ENCODE results near the gene LRFN3.
A peak's percentile ranks its signal among the peaks of the same experiment; 100 is the strongest.
"Not testable (repeated sequence)": the region's sequence is repeated elsewhere in the genome, so short reads cannot be mapped to it uniquely, and the experiment has no call there.

LRFN3 gene

GRCh38 chr19:35909684-35910035 lies 26.5 kb upstream of the LRFN3 start:
- no peaks in the 10 kb centered on the region for H3K9me3 ChIP-seq (ENCODE audit: insufficient read depth, low read depth, low read length)
- H3K4me2 ChIP-seq (ENCODE audit: low read depth, low read length, poor library complexity, severe bottlenecking), result no peak overlapping the region
- no peaks in the 10 kb centered on the region for H4K20me1 ChIP-seq (ENCODE audit: insufficient read depth, low read length, poor library complexity, severe bottlenecking)
- no peaks in the 10 kb centered on the region for H3K79me2 ChIP-seq (ENCODE audit: insufficient read depth, low read length)
- no peaks in the 10 kb centered on the region for H3K36me3 ChIP-seq (ENCODE audit: insufficient read depth, low read length)
- H2AFZ ChIP-seq (ENCODE audit: low read length), result no peak overlapping the region; the same call in 1 of the 2 replicates
- no peak for TF ChIP-seq EZH2phosphoT487 (IDR thresholded peaks at IDR 0.05; ENCODE audit: borderline replicate concordance)
- TF ChIP-seq CTCF (conservative IDR thresholded peaks at IDR 0.05; ENCODE audit: low read length), result no peak
- peaks cover 10% of the 10 kb centered on the region for H3K4me1 ChIP-seq (ENCODE audit: insufficient read depth, low read length, poor library complexity, severe bottlenecking)
- no peaks in the 10 kb centered on the region for H3K9me2 ChIP-seq (replicated peaks; ENCODE audit: low read depth, low read length)
- H3K4me3 ChIP-seq (ENCODE audit: low read length, poor library complexity, severe bottlenecking), result no peak overlapping the region
- no peak overlapping the region for H3K9ac ChIP-seq (ENCODE audit: low read depth, low read length, poor library complexity, severe bottlenecking)
- H3F3A ChIP-seq (ENCODE audit: low read depth), result no peaks in the 10 kb centered on the region
- no peaks in the 10 kb centered on the region for H3K27me3 ChIP-seq (ENCODE audit: insufficient read depth, low read length, poor library complexity, severe bottlenecking)

- not testable (repeated sequence) for H3K9me3 ChIP-seq (ENCODE audit: insufficient read depth, low read depth, low read length); H3K4me2 ChIP-seq (ENCODE audit: low read depth, low read length, poor library complexity, severe bottlenecking); H2AFZ ChIP-seq (ENCODE audit: low read length); H3K9me2 ChIP-seq (replicated peaks; ENCODE audit: low read depth, low read length); H3K79me2 ChIP-seq (ENCODE audit: insufficient read depth, low read length); H3K27me3 ChIP-seq (ENCODE audit: insufficient read depth, low read length, poor library complexity, severe bottlenecking); H3K36me3 ChIP-seq (ENCODE audit: insufficient read depth, low read length); H3K4me1 ChIP-seq (ENCODE audit: insufficient read depth, low read length, poor library complexity, severe bottlenecking); H3K4me3 ChIP-seq (ENCODE audit: low read length, poor library complexity, severe bottlenecking); H3K9ac ChIP-seq (ENCODE audit: low read depth, low read length, poor library complexity, severe bottlenecking); H3F3A ChIP-seq (ENCODE audit: low read depth); H4K20me1 ChIP-seq (ENCODE audit: insufficient read depth, low read length, poor library complexity, severe bottlenecking)
These were observed 25.8 kb upstream of the LRFN3 start for GRCh38 chr19:35910355-35910754.

- no peaks in the 10 kb centered on the region for H3K9me3 ChIP-seq (ENCODE audit: insufficient read depth, low read depth, low read length)
- no peak overlapping the region for H3K9ac ChIP-seq (ENCODE audit: low read depth, low read length, poor library complexity, severe bottlenecking)
- H3K4me2 ChIP-seq (ENCODE audit: low read depth, low read length, poor library complexity, severe bottlenecking), result no peak overlapping the region
- H2AFZ ChIP-seq (ENCODE audit: low read length), result no peak overlapping the region
- H3K79me2 ChIP-seq (ENCODE audit: insufficient read depth, low read length), result no peaks in the 10 kb centered on the region
- H3K36me3 ChIP-seq (ENCODE audit: insufficient read depth, low read length), result no peaks in the 10 kb centered on the region
- no peak overlapping the region for H3K4me3 ChIP-seq (ENCODE audit: low read length, poor library complexity, severe bottlenecking)
- no peaks in the 10 kb centered on the region for H3K9me2 ChIP-seq (replicated peaks; ENCODE audit: low read depth, low read length)
- no peaks in the 10 kb centered on the region for H3F3A ChIP-seq (ENCODE audit: low read depth)
- no peaks in the 10 kb centered on the region for H4K20me1 ChIP-seq (ENCODE audit: insufficient read depth, low read length, poor library complexity, severe bottlenecking)
- no peaks in the 10 kb centered on the region for H3K27me3 ChIP-seq (ENCODE audit: insufficient read depth, low read length, poor library complexity, severe bottlenecking)
- peaks cover 4% of the 10 kb centered on the region for H3K4me1 ChIP-seq (ENCODE audit: insufficient read depth, low read length, poor library complexity, severe bottlenecking)
- no peak for TF ChIP-seq EZH2phosphoT487 (IDR thresholded peaks at IDR 0.05; ENCODE audit: borderline replicate concordance)
- peak; percentile 48 for TF ChIP-seq CTCF (conservative IDR thresholded peaks at IDR 0.05; ENCODE audit: low read length)
These were observed 25.0 kb upstream of the LRFN3 start for GRCh38 chr19:35911173-35911572.

GRCh38 chr19:35911790-35912189 lies 24.4 kb upstream of the LRFN3 start:
- TF ChIP-seq EZH2phosphoT487 (IDR thresholded peaks at IDR 0.05; ENCODE audit: borderline replicate concordance) (no peak), CTCF (conservative IDR thresholded peaks at IDR 0.05; ENCODE audit: low read length) (no peak)
- Histone ChIP-seq H2AFZ (ENCODE audit: low read length) (no peak overlapping the region), H3K9me2 (replicated peaks; ENCODE audit: low read depth, low read length) (no peaks in the 10 kb centered on the region)

More at GRCh38 chr19:35911790-35912189, 24.4 kb upstream of the LRFN3 start:
- Histone ChIP-seq H3K4me1 (ENCODE audit: insufficient read depth, low read length, poor library complexity, severe bottlenecking) (peaks cover 4% of the 10 kb centered on the region), H3K27me3 (ENCODE audit: insufficient read depth, low read length, poor library complexity, severe bottlenecking) (no peaks in the 10 kb centered on the region), H4K20me1 (ENCODE audit: insufficient read depth, low read length, poor library complexity, severe bottlenecking) (no peaks in the 10 kb centered on the region), H3K4me2 (ENCODE audit: low read depth, low read length, poor library complexity, severe bottlenecking) (no peak overlapping the region), H3K9me3 (ENCODE audit: insufficient read depth, low read depth, low read length) (no peaks in the 10 kb centered on the region), H3K9ac (ENCODE audit: low read depth, low read length, poor library complexity, severe bottlenecking) (no peak overlapping the region), H3K36me3 (ENCODE audit: insufficient read depth, low read length) (no peaks in the 10 kb centered on the region), H3K4me3 (ENCODE audit: low read length, poor library complexity, severe bottlenecking) (no peak overlapping the region), H3K79me2 (ENCODE audit: insufficient read depth, low read length) (no peaks in the 10 kb centered on the region), H3F3A (ENCODE audit: low read depth) (no peaks in the 10 kb centered on the region)
